T-helper 1 cell treated with Interleukin-12 subunit alpha and Interleukin-12 subunit beta and Interleukin-4 antibody, amounts not matched to agents 30 μg/mL and 1 μg/mL, for 36 hours (primary cell): ENCODE measurements around the gene HBM.
"Not testable (repeated sequence)": the region's sequence is repeated elsewhere in the genome, so short reads cannot be mapped to it uniquely, and the experiment has no call there.

Source experiments
- H3K27ac Mint-ChIP-seq: one replicate; pipeline ENCODE4 v1.8.0; 2021; ENCODE audit warnings: mild to moderate bottlenecking, mixed read lengths
- H3K27me3 Mint-ChIP-seq: one replicate; pipeline ENCODE4 v1.8.0; 2021; ENCODE audit warnings: low read depth, mixed read lengths
- H3K36me3 Mint-ChIP-seq: one replicate; pipeline ENCODE4 v1.8.0; 2021; ENCODE audit warnings: low read depth, mixed read lengths
- H3K4me1 Mint-ChIP-seq: one replicate; pipeline ENCODE4 v1.8.0; 2021; ENCODE audit warnings: low read depth, mixed read lengths
- H3K4me3 Mint-ChIP-seq: one replicate; pipeline ENCODE4 v1.8.0; 2021; ENCODE audit warnings: mild to moderate bottlenecking, moderate library complexity, mixed read lengths
- H3K9me3 Mint-ChIP-seq: one replicate; pipeline ENCODE4 v1.8.0; 2021; ENCODE audit warnings: mixed read lengths

The HBM gene

GRCh38 chr16:133716-134115 is 32.1 kb upstream of the HBM start:
- no peak overlapping the region for H3K27ac Mint-ChIP-seq
- H3K36me3 Mint-ChIP-seq = peaks cover 3% of the 10 kb centered on the region
- H3K9me3 Mint-ChIP-seq = no peaks in the 10 kb centered on the region
- no peaks in the 10 kb centered on the region for H3K27me3 Mint-ChIP-seq
- no peak overlapping the region for H3K4me3 Mint-ChIP-seq
- H3K4me1 Mint-ChIP-seq = peaks cover 13% of the 10 kb centered on the region

GRCh38 chr16:138049-138417 is 27.7 kb upstream of the HBM start:
- no peaks in the 10 kb centered on the region for H3K9me3 Mint-ChIP-seq
- H3K27me3 Mint-ChIP-seq = no peaks in the 10 kb centered on the region
- peaks cover 10% of the 10 kb centered on the region for H3K4me1 Mint-ChIP-seq
- H3K27ac Mint-ChIP-seq = peak overlapping the region; percentile 70
- peaks cover 3% of the 10 kb centered on the region for H3K36me3 Mint-ChIP-seq
- H3K4me3 Mint-ChIP-seq = peak overlapping the region; percentile 81

- H3K4me3 Mint-ChIP-seq = peak overlapping the region; percentile 22
- H3K9me3 Mint-ChIP-seq = no peaks in the 10 kb centered on the region
- no peak overlapping the region for H3K27ac Mint-ChIP-seq
Observed at GRCh38 chr16:140175-140857, 25.5 kb upstream of the HBM start.

GRCh38 chr16:142405-142967 is 23.3 kb upstream of the HBM start:
- peaks cover 6% of the 10 kb centered on the region for H3K27me3 Mint-ChIP-seq
- no peak overlapping the region for H3K4me3 Mint-ChIP-seq
- H3K4me1 Mint-ChIP-seq = no peaks in the 10 kb centered on the region
- H3K27ac Mint-ChIP-seq = no peak overlapping the region
- H3K9me3 Mint-ChIP-seq = no peaks in the 10 kb centered on the region
- no peaks in the 10 kb centered on the region for H3K36me3 Mint-ChIP-seq

More at GRCh38 chr16:140175-140857, 25.5 kb upstream of the HBM start:
- Mint-ChIP-seq H3K4me1 (peaks cover 6% of the 10 kb centered on the region), H3K27me3 (peaks cover 6% of the 10 kb centered on the region), H3K36me3 (peaks cover 3% of the 10 kb centered on the region)

- Mint-ChIP-seq H3K36me3 (no peaks in the 10 kb centered on the region), H3K4me3 (no peak overlapping the region), H3K27me3 (peaks cover 10% of the 10 kb centered on the region), H3K9me3 (no peaks in the 10 kb centered on the region), H3K27ac (no peak overlapping the region), H3K4me1 (no peaks in the 10 kb centered on the region)
Observed at GRCh38 chr16:143047-143446, 22.7 kb upstream of the HBM start.

- peaks cover 12% of the 10 kb centered on the region for H3K27me3 Mint-ChIP-seq
- no peaks in the 10 kb centered on the region for H3K4me1 Mint-ChIP-seq
- no peaks in the 10 kb centered on the region for H3K36me3 Mint-ChIP-seq
- no peak overlapping the region for H3K27ac Mint-ChIP-seq
- H3K4me3 Mint-ChIP-seq = no peak overlapping the region
- H3K9me3 Mint-ChIP-seq = no peaks in the 10 kb centered on the region
Observed at GRCh38 chr16:143456-143855, 22.3 kb upstream of the HBM start.

- H3K9me3 Mint-ChIP-seq = no peaks in the 10 kb centered on the region
- H3K4me1 Mint-ChIP-seq = no peaks in the 10 kb centered on the region
- H3K27ac Mint-ChIP-seq = no peak overlapping the region
- H3K4me3 Mint-ChIP-seq = no peak overlapping the region
- no peaks in the 10 kb centered on the region for H3K36me3 Mint-ChIP-seq
- H3K27me3 Mint-ChIP-seq = peaks cover 26% of the 10 kb centered on the region
Observed at GRCh38 chr16:144797-145252, 21.0 kb upstream of the HBM start.

- Mint-ChIP-seq H3K27ac (no peak overlapping the region), H3K36me3 (no peaks in the 10 kb centered on the region), H3K4me3 (no peak overlapping the region), H3K27me3 (peaks cover 36% of the 10 kb centered on the region), H3K9me3 (no peaks in the 10 kb centered on the region), H3K4me1 (no peaks in the 10 kb centered on the region)
Observed at GRCh38 chr16:146646-147045, 19.1 kb upstream of the HBM start.

GRCh38 chr16:149024-149660 is 16.6 kb upstream of the HBM start:
- Mint-ChIP-seq H3K27ac (no peak overlapping the region), H3K9me3 (no peaks in the 10 kb centered on the region), H3K36me3 (no peaks in the 10 kb centered on the region), H3K4me3 (no peak overlapping the region), H3K4me1 (no peaks in the 10 kb centered on the region), H3K27me3 (peaks cover 41% of the 10 kb centered on the region)

- H3K27me3 Mint-ChIP-seq = peaks cover 53% of the 10 kb centered on the region
- H3K9me3 Mint-ChIP-seq = no peaks in the 10 kb centered on the region
Observed at GRCh38 chr16:152141-153128, 13.3 kb upstream of the HBM start, which contains the start of gene HBZ. HBZ (plus strand) TSS chr16:152644; CDS start chr16:152910, 266 bp downstream.

GRCh38 chr16:153129-153521 is 12.7 kb upstream of the HBM start:
- H3K36me3 Mint-ChIP-seq, H3K4me1 Mint-ChIP-seq, H3K4me3 Mint-ChIP-seq, H3K27ac Mint-ChIP-seq, H3K9me3 Mint-ChIP-seq: not testable (repeated sequence)
- H3K27me3 Mint-ChIP-seq = peaks cover 55% of the 10 kb centered on the region

More at GRCh38 chr16:152141-153128, 13.3 kb upstream of the HBM start, which contains the start of gene HBZ:
- peaks cover 5% of the 10 kb centered on the region for H3K4me1 Mint-ChIP-seq
- H3K4me3 Mint-ChIP-seq = no peak within 1 kb of the TSS
- no peak within 1 kb of the TSS for H3K27ac Mint-ChIP-seq
- peaks cover 1% of the 10 kb centered on the region for H3K36me3 Mint-ChIP-seq

- H3K4me1 Mint-ChIP-seq, H3K4me3 Mint-ChIP-seq, H3K27ac Mint-ChIP-seq, H3K36me3 Mint-ChIP-seq, H3K9me3 Mint-ChIP-seq: not testable (repeated sequence)
- H3K27me3 Mint-ChIP-seq = peaks cover 54% of the 10 kb centered on the region
Observed at GRCh38 chr16:153550-154216, 12.1 kb upstream of the HBM start.

GRCh38 chr16:154217-155030 is 11.4 kb upstream of the HBM start:
- Mint-ChIP-seq H3K4me3 (peak overlapping the region; percentile 44), H3K36me3 (peaks cover 1% of the 10 kb centered on the region), H3K27me3 (peaks cover 52% of the 10 kb centered on the region), H3K4me1 (peaks cover 5% of the 10 kb centered on the region), H3K9me3 (no peaks in the 10 kb centered on the region), H3K27ac (peak overlapping the region; percentile 24)
